GM12878 (cell line): ENCODE measurements around the gene SIX5. TPM values are rescaled to one million over a fixed set of nuclear protein-coding genes. Genes with fewer than 3 reads are reported as not detected.

Experiments
- ATAC-seq: fragments of 200-7000 bp; cut with Tn5 transposase; 3 replicates; pipeline ENCODE4 v1.9.1; 2020; ENCODE audit warnings: mild to moderate bottlenecking, moderate library complexity
- Bru-seq: library from RNA; stranded (reverse); fragments of 400-500 nt; gene quantifications from one replicate; lab custom pipeline; 2021; lab: Mats Ljungman, UMichigan
- BruChase-seq, 2 experiments: library from RNA; stranded (reverse); fragments of 400-500 nt; gene quantifications; one replicate each; lab custom pipeline; 2021; lab: Mats Ljungman, UMichigan
- BruUV-seq: library from RNA; stranded (reverse); fragments of 400-500 nt; replicated peaks from 2 replicates; lab custom pipeline; 2021; lab: Mats Ljungman, UMichigan
- CTCF ChIA-PET: fragments of 300-600 bp; sonication (Branson Sonifier 250); formaldehyde crosslinking; extraction: SDS; loops from one replicate; lab custom pipeline; 2021; ENCODE audit warnings: inconsistent platforms; lab: Yijun Ruan, JAX
- POLR2A ChIA-PET: fragments of 350-600 bp; formaldehyde crosslinking; extraction: SDS; loops from one replicate; lab custom pipeline; 2021; ENCODE audit warnings: inconsistent platforms; lab: Charles Lee
- RAD21 ChIA-PET: fragments of 300-600 bp; sonication (Branson Sonifier 250); formaldehyde crosslinking; loops from one replicate; lab custom pipeline; 2023; ENCODE audit warnings: antibody characterized with exemption; ENCODE audit not compliant: unreplicated experiment; lab: Charles Lee
- SMC1A ChIA-PET: fragments of 300-600 bp; sonication (Branson Sonifier 250); formaldehyde crosslinking; loops from one replicate; lab custom pipeline; 2023; ENCODE audit not compliant: unreplicated experiment, uncharacterized antibody; lab: Charles Lee
- DNase-seq: peaks from one replicate; pipeline ENCODE4 v3.0.0-alpha.2; 2011; ENCODE audit warnings: low read depth, low spot score
- FAIRE-seq: peaks from 3 replicates; lab custom pipeline; 2011; peaks lifted over from hg19 to GRCh38; lab: Jason Lieb, UNC
- H2AFZ ChIP-seq: 2 replicates; pipeline ENCODE4 v1.6.0; 2011; ENCODE audit warnings: low read depth, low read length, control low read depth; ENCODE audit not compliant: control insufficient read depth
- H3K27ac ChIP-seq: 2 replicates; pipeline ENCODE4 v1.5.1; 2011; ENCODE audit warnings: control low read depth; ENCODE audit not compliant: control insufficient read depth, insufficient read depth
- H3K27me3 ChIP-seq, 2 experiments: replicated peaks in 1 of 2; 2 replicates each; pipeline versions ENCODE4 v1.6.0 to v1.6.1; 2011; ENCODE audit warnings: low read length in 1 of 2; ENCODE audit not compliant: control insufficient read depth in 2 of 2, insufficient read depth in 2 of 2
- H3K36me3 ChIP-seq, 2 experiments: 2 replicates each; pipeline ENCODE4 v1.5.1; 2011; ENCODE audit warnings: low read length in 1 of 2; ENCODE audit not compliant: control insufficient read depth in 2 of 2, insufficient read depth in 2 of 2
- H3K4me1 ChIP-seq: 2 replicates; pipeline ENCODE4 v1.6.1; 2011; ENCODE audit warnings: mild to moderate bottlenecking, low read length, moderate library complexity, mixed read lengths; ENCODE audit not compliant: control insufficient read depth, insufficient read depth
- H3K4me2 ChIP-seq: 2 replicates; pipeline ENCODE4 v1.6.0; 2011; ENCODE audit warnings: control low read depth; ENCODE audit not compliant: control insufficient read depth, insufficient read depth
- H3K4me3 ChIP-seq: fragments of 200-600 bp; sonication (generic); 2 replicates; pipeline ENCODE4 v1.5.1; 2016
- H3K79me2 ChIP-seq: 2 replicates; pipeline ENCODE4 v1.6.0; 2011; ENCODE audit warnings: low read length; ENCODE audit not compliant: control insufficient read depth, insufficient read depth
- H3K9ac ChIP-seq: 2 replicates; pipeline ENCODE4 v1.8.0; 2011; ENCODE audit warnings: low read length, control low read depth, mixed read lengths; ENCODE audit not compliant: control insufficient read depth, insufficient read depth
- H3K9me3 ChIP-seq: replicated peaks from 3 replicates; pipeline ENCODE4 v1.5.1; 2011; ENCODE audit warnings: mild to moderate bottlenecking, low read length; ENCODE audit not compliant: control insufficient read depth, insufficient read depth
- H4K20me1 ChIP-seq: 2 replicates; pipeline ENCODE4 v1.6.0; 2011; ENCODE audit not compliant: control insufficient read depth, insufficient read depth
- ATF7 ChIP-seq: fragments of 450-650 bp; IDR thresholded peaks from 2 replicates; pipeline ENCODE4 v1.6.1; 2016; ENCODE audit warnings: low read depth, mild to moderate bottlenecking
- BRCA1 ChIP-seq: IDR thresholded peaks from 2 replicates; pipeline ENCODE4 v1.6.1; 2011; ENCODE audit warnings: low read depth, low read length, improper control_type of control experiment
- EZH2 ChIP-seq: IDR thresholded peaks from 2 replicates; pipeline ENCODE4 v1.6.1; 2012; ENCODE audit warnings: low read depth, mild to moderate bottlenecking, control low read depth, inconsistent platforms, low read length, borderline replicate concordance; ENCODE audit not compliant: control insufficient read depth
- IRF4 ChIP-seq: IDR thresholded peaks from 2 replicates; pipeline ENCODE4 v1.6.1; 2011; ENCODE audit warnings: low read depth, low read length
- KLF5 ChIP-seq: fragments of 450-650 bp; IDR thresholded peaks from 2 replicates; pipeline ENCODE4 v1.6.1; 2014; ENCODE audit warnings: mild to moderate bottlenecking; ENCODE audit not compliant: partially characterized antibody
- MTA2 ChIP-seq: fragments of 450-650 bp; IDR thresholded peaks from 2 replicates; pipeline ENCODE4 v1.6.1; 2016; ENCODE audit warnings: low read depth, mild to moderate bottlenecking, moderate library complexity
- MYB ChIP-seq: fragments of 150-350 bp; IDR thresholded peaks from 2 replicates; pipeline ENCODE4 v1.6.1; 2014; ENCODE audit warnings: mild to moderate bottlenecking, low read depth, low read length, borderline replicate concordance
- NFYA ChIP-seq: IDR thresholded peaks from 2 replicates; pipeline ENCODE4 v1.6.1; 2011; ENCODE audit warnings: low read depth, mild to moderate bottlenecking, low read length, improper control_type of control experiment, borderline replicate concordance
- NRF1 ChIP-seq: conservative IDR thresholded peaks from 2 replicates; pipeline ENCODE4 v1.6.1; 2011; ENCODE audit warnings: mild to moderate bottlenecking, low read depth, low read length, improper control_type of control experiment
- POU2F2 ChIP-seq: IDR thresholded peaks from 3 replicates; pipeline ENCODE4 v1.6.1; 2011; ENCODE audit warnings: low read depth, mild to moderate bottlenecking, low read length, borderline replicate concordance
- SMAD1 ChIP-seq: fragments of 450-650 bp; IDR thresholded peaks from 2 replicates; pipeline ENCODE4 v1.6.1; 2018; ENCODE audit warnings: mild to moderate bottlenecking, low read depth; ENCODE audit not compliant: partially characterized antibody
- TAF1 ChIP-seq: IDR thresholded peaks from 2 replicates; pipeline ENCODE4 v1.6.1; 2011; ENCODE audit warnings: mild to moderate bottlenecking, low read depth, low read length, borderline replicate concordance
- TCF7 ChIP-seq: IDR thresholded peaks from 2 replicates; pipeline ENCODE4 v1.6.1; 2014; ENCODE audit warnings: antibody characterized with exemption, borderline replicate concordance
- ZNF207 ChIP-seq: fragments of 450-650 bp; IDR thresholded peaks from 2 replicates; pipeline ENCODE4 v1.6.1; 2014; ENCODE audit warnings: antibody characterized with exemption, mild to moderate bottlenecking, borderline replicate concordance
- WGBS: methylation state at CpG from one replicate; pipeline ENCODE4 v1.1.6; 2016; ENCODE audit warnings: low lambda C conversion rate; ENCODE audit not compliant: insufficient replicate concordance, insufficient coverage; ENCODE audit errors: missing lambda C conversion rate; 5-methylcytosine and 5-hydroxymethylcytosine counted together
- in situ Hi-C: fragments of 300-500 bp; cut with MboI; formaldehyde crosslinking; loops from 9 replicates; pipeline ENCODE4 v1.14.3; 2018; ENCODE audit warnings: mixed read lengths
- intact Hi-C: fragments of 100-400 bp; cut with micrococcal nuclease; formaldehyde crosslinking; loops from one replicate; pipeline ENCODE4 v1.14.2; 2022; ENCODE audit not compliant: unreplicated experiment
- long read RNA-seq, 2 experiments: library from polyadenylated mRNA; unstranded; transcript quantifications; one replicate each; pipeline ENCODE4 v2.0.0, GENCODE V29; 2019 to 2020
- polyA minus RNA-seq, 3 experiments: library from RNA; depleted of rRNA, polyadenylated mRNA; stranded (reverse); fragments of >200 nt; gene quantifications; 2 replicates each; pipeline ENCODE4 v1.2.3, GENCODE V29; 2011
- polyA plus RNA-seq, 11 experiments: library from polyadenylated mRNA; depleted of rRNA in 4 of 11; unstranded in 6 of 11; stranded (reverse) in 5 of 11; fragments of >200 nt; fragmentation: Nextera tagmentation in 4 of 11; fragmentation: Illumina TruSeq in 1 of 11; extraction: Ambion mirVana in 4 of 11; extraction: Trizol in 1 of 11; gene quantifications; 1 replicate in 1 of 11; 2 replicates in 10 of 11; pipeline versions ENCODE4 v1.2.1 to v1.2.3, GENCODE V29; 2011 to 2016; ENCODE audit warnings: inconsistent platforms in 2 of 11, missing spikeins in 2 of 11, low read depth in 1 of 11
- total RNA-seq, 4 experiments: library from RNA; depleted of rRNA in 3 of 4; stranded (reverse); fragments of >200 nt in 3 of 4; fragmentation: Illumina TruSeq in 1 of 4; extraction: Trizol in 1 of 4; gene quantifications; 2 replicates each; pipeline versions ENCODE4 v1.2.1 to v1.2.3, GENCODE V29; 2013 to 2021
- TF ChIP-seq, protein P1 (sequence below), 3 experiments: IDR thresholded peaks in 2 of 3; conservative IDR thresholded peaks in 1 of 3; 2 replicates each; pipeline ENCODE4 v1.5.1; 2011; ENCODE audit warnings: low read depth in 3 of 3, low read length in 3 of 3, mild to moderate bottlenecking in 3 of 3, control low read depth in 2 of 3, moderate library complexity in 2 of 3, inconsistent platforms in 1 of 3, mixed read lengths in 1 of 3; ENCODE audit not compliant: control insufficient read depth in 2 of 3, insufficient read depth in 1 of 3; ENCODE audit errors: extremely low read depth in 1 of 3
- TF ChIP-seq, protein P2 (sequence below): IDR thresholded peaks from 2 replicates; pipeline ENCODE4 v1.6.1; 2012; ENCODE audit warnings: low read depth, low read length, improper control_type of control experiment

SIX5 gene
- total RNA-seq (2013; cell fraction: nucleolus; rRNA removed) = 5.6 and 6.7 TPM in 2 replicates
- total RNA-seq (2014; rRNA removed) (3.9 and 5.8 TPM in 2 replicates), total RNA-seq (2014; rRNA removed; fragmentation: Illumina TruSeq; extraction: Trizol) (2.7 TPM in 2 replicates), total RNA-seq (2021) (10.1 and 10.5 TPM in 2 replicates), polyA plus RNA-seq (2011; rRNA removed) (0.66 and 2.3 TPM in 2 replicates), polyA plus RNA-seq (2014; fragmentation: Illumina TruSeq; extraction: Trizol) (1.2 and 3.3 TPM in 2 replicates), polyA plus RNA-seq (2014; fragmentation: Nextera tagmentation; extraction: Ambion mirVana) (not detected), polyA plus RNA-seq (2014; rRNA removed) (8.1 and 9.8 TPM in 2 replicates), polyA plus RNA-seq (2016; fragmentation: Nextera tagmentation; extraction: Ambion mirVana) (1 to 10 TPM; 1.9 to 2.3 TPM), polyA minus RNA-seq (2011; rRNA and poly(A)+ RNA removed) (1.0 and 2.6 TPM in 2 replicates), Bru-seq, nascent RNA (percentile 47 among the genes with signal in this experiment), BruChase-seq, experiment 1, labeled RNA remaining after a 6-hour chase (percentile 42 among the genes with signal in this experiment), BruChase-seq, experiment 2, labeled RNA remaining after a 2-hour chase (percentile 43 among the genes with signal in this experiment)
- polyA plus RNA-seq (2011; ENCODE audit: low read depth) = 0.39 TPM
- 3.5 and 5.5 TPM in 2 replicates for polyA plus RNA-seq (2011; cell fraction: cytosol; rRNA removed)
- 25.1 and 25.5 TPM in 2 replicates for polyA plus RNA-seq (2011; cell fraction: nucleus; rRNA removed)
- polyA plus RNA-seq (2012) = 4.4 and 4.8 TPM in 2 replicates
- polyA minus RNA-seq (2011; cell fraction: cytosol; rRNA and poly(A)+ RNA removed) = 1.5 and 2.9 TPM in 2 replicates
- 4.0 and 7.3 TPM in 2 replicates for polyA minus RNA-seq (2011; cell fraction: nucleus; rRNA and poly(A)+ RNA removed)
- long read RNA-seq, experiment 1 = 0 reads
- long read RNA-seq, experiment 2, partial matches to known transcripts = 0 of 1 reads
- long read RNA-seq, experiment 2, other reads (novel, unspliced or antisense) = 1 of 1 reads

DNA sequence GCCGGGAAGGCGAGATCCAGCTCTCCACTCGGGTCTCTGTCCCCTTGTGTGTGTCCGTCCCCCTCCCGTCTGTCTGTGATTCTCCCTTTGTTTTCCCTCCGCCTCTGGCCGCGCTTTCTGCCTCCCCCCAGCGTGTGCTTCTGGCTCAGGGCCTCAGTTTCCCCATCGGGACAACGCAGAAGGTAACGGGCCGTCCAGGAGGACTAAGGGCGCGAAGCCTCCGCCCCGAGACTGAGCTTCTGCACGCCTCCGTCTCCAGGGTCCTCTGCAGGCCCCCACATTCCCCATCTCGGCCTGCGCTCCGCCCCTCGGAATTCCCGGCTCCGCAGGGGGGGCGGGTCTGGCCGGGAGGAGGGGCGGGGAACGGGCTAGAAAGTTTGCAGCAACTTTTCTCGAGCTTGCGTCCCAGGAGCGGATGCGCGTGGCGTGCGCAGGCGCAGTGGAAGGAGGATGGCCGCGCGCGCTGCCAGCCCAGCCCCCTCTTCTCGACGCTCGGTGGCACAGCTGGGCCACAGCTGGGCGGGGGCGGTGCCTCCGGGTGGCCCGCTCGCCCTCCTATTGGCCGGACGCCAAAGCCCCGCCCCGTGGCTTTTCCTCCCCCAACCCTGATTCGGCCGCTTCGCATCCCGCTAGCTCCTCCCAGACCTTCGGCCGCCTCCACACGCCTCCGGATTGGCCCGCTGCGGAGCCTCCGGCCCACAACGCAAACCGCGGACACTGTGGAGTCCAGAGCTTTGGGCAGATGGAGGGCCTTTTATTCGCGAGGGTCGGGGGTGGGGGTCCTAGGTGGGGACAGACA, at the start of gene SIX5:
SIX5 (minus strand) TSS at position 269 of the 799 bp plus-strand sequence. CDS start 408 bp downstream, outside the sequence.
- BruUV-seq = no TSS peak
- peak; percentile 95 for FAIRE-seq
- SMC1A ChIA-PET = interaction anchor here (0.6 to 3.2 kb wide), 15 partner anchors 10 to 345 kb away, joined by 3 to 24 read pairs (median 4); partner anchors contain the start of genes DMWD, FBXO46 and SYMPK
- TF ChIP-seq, protein P1, sequence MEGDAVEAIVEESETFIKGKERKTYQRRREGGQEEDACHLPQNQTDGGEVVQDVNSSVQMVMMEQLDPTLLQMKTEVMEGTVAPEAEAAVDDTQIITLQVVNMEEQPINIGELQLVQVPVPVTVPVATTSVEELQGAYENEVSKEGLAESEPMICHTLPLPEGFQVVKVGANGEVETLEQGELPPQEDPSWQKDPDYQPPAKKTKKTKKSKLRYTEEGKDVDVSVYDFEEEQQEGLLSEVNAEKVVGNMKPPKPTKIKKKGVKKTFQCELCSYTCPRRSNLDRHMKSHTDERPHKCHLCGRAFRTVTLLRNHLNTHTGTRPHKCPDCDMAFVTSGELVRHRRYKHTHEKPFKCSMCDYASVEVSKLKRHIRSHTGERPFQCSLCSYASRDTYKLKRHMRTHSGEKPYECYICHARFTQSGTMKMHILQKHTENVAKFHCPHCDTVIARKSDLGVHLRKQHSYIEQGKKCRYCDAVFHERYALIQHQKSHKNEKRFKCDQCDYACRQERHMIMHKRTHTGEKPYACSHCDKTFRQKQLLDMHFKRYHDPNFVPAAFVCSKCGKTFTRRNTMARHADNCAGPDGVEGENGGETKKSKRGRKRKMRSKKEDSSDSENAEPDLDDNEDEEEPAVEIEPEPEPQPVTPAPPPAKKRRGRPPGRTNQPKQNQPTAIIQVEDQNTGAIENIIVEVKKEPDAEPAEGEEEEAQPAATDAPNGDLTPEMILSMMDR (IDR thresholded peaks at IDR 0.05 in 2 of 3, conservative IDR thresholded peaks at IDR 0.05 in 1 of 3; ENCODE audit: control insufficient read depth in 2 of 3, extremely low read depth in 1 of 3, insufficient read depth in 1 of 3, low read depth in 3 of 3, low read length in 3 of 3) = no peak
- TF ChIP-seq BRCA1 (no peak), MTA2 (no peak), NRF1 (peak; percentile 91), EZH2 (no peak), KLF5 (no peak), NFYA (no peak), ATF7 (no peak), TCF7 (no peak), ZNF207 (no peak), IRF4 (no peak), SMAD1 (no peak), MYB (no peak), POU2F2 (no peak; the same call in 2 of the 3 replicates), TAF1 (no peak)
- TF ChIP-seq, protein P2, sequence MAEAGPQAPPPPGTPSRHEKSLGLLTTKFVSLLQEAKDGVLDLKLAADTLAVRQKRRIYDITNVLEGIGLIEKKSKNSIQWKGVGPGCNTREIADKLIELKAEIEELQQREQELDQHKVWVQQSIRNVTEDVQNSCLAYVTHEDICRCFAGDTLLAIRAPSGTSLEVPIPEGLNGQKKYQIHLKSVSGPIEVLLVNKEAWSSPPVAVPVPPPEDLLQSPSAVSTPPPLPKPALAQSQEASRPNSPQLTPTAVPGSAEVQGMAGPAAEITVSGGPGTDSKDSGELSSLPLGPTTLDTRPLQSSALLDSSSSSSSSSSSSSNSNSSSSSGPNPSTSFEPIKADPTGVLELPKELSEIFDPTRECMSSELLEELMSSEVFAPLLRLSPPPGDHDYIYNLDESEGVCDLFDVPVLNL = no peak; the same call in 1 of the 2 replicates

More for the DNA sequence above, at the start of gene SIX5:
- peak within 1 kb of the TSS; percentile 80 for H3K27ac ChIP-seq
- no peaks in the 10 kb centered on the region for H3K36me3 ChIP-seq
- under 1% methylated on average over 70 of the region's 70 CpGs for WGBS
- peak within 1 kb of the TSS; percentile 98 for H3K4me3 ChIP-seq
- H4K20me1 ChIP-seq = no peaks in the 10 kb centered on the region
- H3K79me2 ChIP-seq = no peaks in the 10 kb centered on the region; the same call in 1 of the 2 replicates
- RAD21 ChIA-PET = interaction anchor here (0.5 to 3.6 kb wide), 30 partner anchors 10 to 1362 kb away, joined by 3 to 63 read pairs (median 6); partner anchors contain the start of genes DMWD, FBXO46, FOXA3 and IRF2BP1
- DNase-seq (peak; percentile 89), ATAC-seq (peak; percentile 82)
- H3K4me2 ChIP-seq = peak within 1 kb of the TSS; percentile 98
- peaks cover 4% of the 10 kb centered on the region for H3K4me1 ChIP-seq
- CTCF ChIA-PET = interaction anchor here (0.5 to 4.5 kb wide), 39 partner anchors 9 to 485 kb away, joined by 3 to 110 read pairs (median 5); partner anchors contain the start of genes CCDC61, DMWD, FBXO46 and FOXA3
- in situ Hi-C loops = no loop called here
- H3K9ac ChIP-seq = peak within 1 kb of the TSS; percentile 75
- no peaks in the 10 kb centered on the region for H3K27me3 ChIP-seq
- H3K9me3 ChIP-seq = no peaks in the 10 kb centered on the region
- H2AFZ ChIP-seq = peak within 1 kb of the TSS; percentile 86
- intact Hi-C loops = loop anchor here (2.0 to 5.0 kb wide), 3 partner anchors 24 to 77 kb away; partner anchors contain the start of genes DMWD, FBXO46, MEIOSIN and QPCTL
- POLR2A ChIA-PET = interaction anchor here (0.5 to 3.3 kb wide), 31 partner anchors 8 to 947 kb away, joined by 3 to 28 read pairs (median 4); partner anchors contain the start of genes CCDC61, DMWD, FBXO46 and IRF2BP1
